Psoas muscle (tissue), 8 donors: ENCODE results near the gene CEACAM3. TPM values are rescaled to one million over a fixed set of nuclear protein-coding genes. Genes with fewer than 3 reads are reported as not detected.

ENCODE experiments used
- ATAC-seq, 4 donors: fragments of 200-7000 bp; cut with Tn5 transposase; one replicate each; pipeline ENCODE4 v1.9.1; 2020; ENCODE audit warnings: moderate library complexity in 3 of 4, mild to moderate bottlenecking in 2 of 4
- DNase-seq, 2 donors: peaks; one replicate each; pipeline ENCODE4 v3.0.0-alpha.2; 2020
- H3K27ac ChIP-seq: fragments of 200-600 bp; one replicate; pipeline ENCODE4 v1.8.0; 2022
- H3K27me3 ChIP-seq, 3 donors: fragments of 200-600 bp in 1 of 3; one replicate each; pipeline versions ENCODE4 v1.6.1 to v1.8.0; 2013 to 2022; ENCODE audit warnings: low read length in 2 of 3, mild to moderate bottlenecking in 2 of 3, moderate library complexity in 1 of 3; ENCODE audit not compliant: insufficient read depth in 3 of 3
- H3K36me3 ChIP-seq, 2 donors: fragments of 200-600 bp in 1 of 2; one replicate each; pipeline versions ENCODE4 v1.6.1 to v1.8.0; 2013 to 2022; ENCODE audit warnings: low read depth in 1 of 2, mild to moderate bottlenecking in 1 of 2, moderate library complexity in 1 of 2; ENCODE audit not compliant: insufficient read depth in 1 of 2
- H3K4me1 ChIP-seq: fragments of 200-600 bp; one replicate; pipeline ENCODE4 v1.8.0; 2022
- H3K4me3 ChIP-seq: fragments of 200-600 bp; one replicate; pipeline ENCODE4 v1.8.0; 2022; ENCODE audit warnings: mild to moderate bottlenecking
- H3K9me3 ChIP-seq: fragments of 200-600 bp; one replicate; pipeline ENCODE4 v1.8.0; 2022
- CTCF ChIP-seq: fragments of 200-600 bp; IDR thresholded peaks from one replicate; pipeline ENCODE4 v1.8.0; 2022; ENCODE audit warnings: antibody characterized with exemption
- WGBS, 3 donors: extraction: QIAGEN DNeasy Blood & Tissue Kit; methylation state at CpG; one replicate each; pipeline versions ENCODE4 v1.1.6 to v1.1.7; 2013; 5-methylcytosine and 5-hydroxymethylcytosine counted together
- intact Hi-C, 2 donors: fragments of 100-400 bp; cut with DNase I; formaldehyde crosslinking; loops; one replicate each; pipeline versions ENCODE4 v1.11.0 to v1.14.2; 2022
- polyA plus RNA-seq, 3 donors: library from polyadenylated mRNA; stranded (reverse); fragments of 200-250 nt; gene quantifications; one replicate each; pipeline ENCODE4 v1.2.3, GENCODE V29; 2013
- total RNA-seq, 4 donors: library from RNA; stranded (reverse); fragmentation: NEBNext Ultra II Directional in 2 of 4; extraction: Animal tissue kit (Norgen Biotek cat#: 25700) in 2 of 4; gene quantifications; one replicate each; pipeline versions ENCODE4 v1.2.1 to v1.2.4, GENCODE V29; 2021 to 2023
- donor health status: healthy with polysubstance abuse.
- donor health status: DM: no; HTN: no; CAD: no; lungs with moderate emphysema.
- donor health status: Bipolar disorder and iron deficiency.
- donor health status: healthy.
- donor health status: DM: yes; HTN: yes; CAD: no.
- donor health status: DM: no; HTN: no; CAD: no.
- donor health status: DM: no; HTN: no; CAD: no.
- donor health status: DM: yes; HTN: yes; CAD: no.

The CEACAM3 gene
- total and polyA plus RNA-seq, 7 donors: 0.01 to 0.59 (median 0.05) TPM; not detected in 4

- TF ChIP-seq CTCF: no peak
- ATAC-seq: no peak
- Histone ChIP-seq H3K4me1 (no peaks in the 10 kb centered on the region), H3K27me3 (peaks cover 0 to 5% (median 3%) of the 10 kb centered on the region in 3 donors), H3K4me3 (no peak overlapping the region), H3K36me3 (no peaks in the 10 kb centered on the region), H3K9me3 (no peaks in the 10 kb centered on the region), H3K27ac (no peak overlapping the region)
- 34 to 41% (median 37%) methylated on average over 5 of the region's 5 CpGs for WGBS, 3 donors
- intact Hi-C loops: no loop called here
- no peak for DNase-seq
Observed at GRCh38 chr19:41850381-41850780, 54.0 kb downstream of the CEACAM3 start.

GRCh38 chr19:41851456-41851855, 55.1 kb downstream of the CEACAM3 start:
- no peak for DNase-seq
- ATAC-seq: no peak
- no peak for TF ChIP-seq CTCF
- Histone ChIP-seq H3K4me3 (no peak overlapping the region), H3K9me3 (no peaks in the 10 kb centered on the region), H3K27me3 (peaks cover 0 to 7% (median 3%) of the 10 kb centered on the region in 3 donors), H3K36me3 (no peaks in the 10 kb centered on the region), H3K4me1 (no peaks in the 10 kb centered on the region), H3K27ac (no peak overlapping the region)
- intact Hi-C loops: no loop called here
- WGBS, 3 donors: 16 to 25% (median 19%) methylated on average over 4 of the region's 4 CpGs

GRCh38 chr19:41853344-41853743, 57.0 kb downstream of the CEACAM3 start:
- Histone ChIP-seq H3K9me3 (no peaks in the 10 kb centered on the region), H3K36me3 (no peaks in the 10 kb centered on the region), H3K4me3 (no peak overlapping the region), H3K27ac (no peak overlapping the region), H3K4me1 (no peaks in the 10 kb centered on the region), H3K27me3 (peaks cover 0 to 7% (median 3%) of the 10 kb centered on the region in 3 donors)
- TF ChIP-seq CTCF: no peak
- WGBS, 3 donors: 29 to 90% (median 61%) methylated on average over 2 of the region's 2 CpGs
- intact Hi-C loops: no loop called here
- ATAC-seq (no peak), DNase-seq (no peak)

- H3K27me3 ChIP-seq: peaks cover 0 to 7% (median 3%) of the 10 kb centered on the region in 3 donors
- intact Hi-C loops: no loop called here
- no peak overlapping the region for H3K27ac ChIP-seq
- no peak for ATAC-seq
- no peak for TF ChIP-seq CTCF
- H3K4me1 ChIP-seq: no peaks in the 10 kb centered on the region
- no peak for DNase-seq
- no peak overlapping the region for H3K4me3 ChIP-seq
- 45 to 54% (median 46%) methylated on average over 2 of the region's 2 CpGs for WGBS, 3 donors
- no peaks in the 10 kb centered on the region for H3K9me3 ChIP-seq
- H3K36me3 ChIP-seq: no peaks in the 10 kb centered on the region
Observed at GRCh38 chr19:41853768-41854167, 57.4 kb downstream of the CEACAM3 start.

GRCh38 chr19:41859213-41859617, 62.8 kb downstream of the CEACAM3 start:
- Histone ChIP-seq H3K27me3 (peaks cover 0 to 3% (median 0%) of the 10 kb centered on the region in 3 donors), H3K9me3 (no peaks in the 10 kb centered on the region), H3K36me3 (peaks cover 9 to 36% of the 10 kb centered on the region in 2 donors), H3K4me3 (peak overlapping the region; percentile 94), H3K4me1 (peaks cover 19% of the 10 kb centered on the region), H3K27ac (peak overlapping the region; percentile 93)
- WGBS, 3 donors: 1 to 6% (median 6%) methylated on average over 8 of the region's 8 CpGs
- intact Hi-C loops: no loop called here
- TF ChIP-seq CTCF: no peak
- ATAC-seq: no peak
- no peak for DNase-seq
